ENCODE measurements around the gene FAM216A.

- TF ChIP-seq GATA3 (IDR thresholded peaks at IDR 0.05; ENCODE audit: low read depth, low read length) (no peak), GATA2 (IDR thresholded peaks at IDR 0.05; ENCODE audit: low read depth, low read length) (no peak)
These were observed 24.2 kb upstream of the FAM216A start for GRCh38 chr12:110444455-110444854.
